Stimulated activated naive CD4-positive, alpha-beta T cell treated with Interleukin-2 at 50 U/mL for 16 hours (primary cell): ENCODE data around the gene LAMC3.

Experiments
- DNase-seq: peaks from one replicate; lab custom pipeline; 2025; lab: John Stamatoyannopoulos, UW

LAMC3 gene

DNA sequence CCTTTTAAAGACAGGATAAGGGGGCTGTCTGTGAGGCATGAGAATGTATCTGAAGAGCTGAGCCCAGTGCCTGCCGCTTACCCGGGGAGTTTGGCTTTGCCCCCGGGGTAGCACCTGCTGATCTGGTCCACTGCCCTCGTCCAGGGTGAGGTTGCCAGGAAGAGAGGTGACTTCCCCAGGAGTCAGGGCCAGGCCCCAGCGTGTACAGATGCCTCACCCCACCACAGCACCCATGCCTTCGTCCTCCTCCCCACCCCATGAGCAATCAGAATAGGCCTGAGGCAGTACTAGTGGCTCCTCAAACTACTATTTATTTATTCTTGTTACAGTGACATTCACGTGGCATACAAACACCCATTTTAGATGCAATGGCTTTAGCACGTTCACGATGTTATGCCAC, 71.6 kb downstream of the LAMC3 start:
- no peak for DNase-seq

DNA sequence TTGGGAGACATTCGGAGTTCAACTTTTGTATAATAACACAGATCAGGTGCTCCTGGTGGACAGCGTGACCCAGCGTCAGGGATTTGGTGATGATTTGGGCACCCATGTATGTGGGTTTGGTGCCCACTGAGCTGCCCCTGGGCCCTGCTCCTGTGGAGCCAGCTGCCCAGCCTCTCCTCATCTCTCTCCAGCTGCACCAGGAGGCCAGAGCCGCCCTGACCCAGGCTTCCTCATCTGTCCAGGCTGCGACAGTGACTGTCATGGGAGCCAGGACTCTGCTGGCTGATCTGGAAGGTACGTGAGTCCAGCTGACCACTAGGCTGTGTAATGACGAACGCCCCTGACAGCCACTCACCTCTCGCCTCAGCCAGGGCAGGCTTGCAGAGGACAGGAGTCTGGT, 72.9 kb downstream of the LAMC3 start:
- DNase-seq, result no peak

DNA sequence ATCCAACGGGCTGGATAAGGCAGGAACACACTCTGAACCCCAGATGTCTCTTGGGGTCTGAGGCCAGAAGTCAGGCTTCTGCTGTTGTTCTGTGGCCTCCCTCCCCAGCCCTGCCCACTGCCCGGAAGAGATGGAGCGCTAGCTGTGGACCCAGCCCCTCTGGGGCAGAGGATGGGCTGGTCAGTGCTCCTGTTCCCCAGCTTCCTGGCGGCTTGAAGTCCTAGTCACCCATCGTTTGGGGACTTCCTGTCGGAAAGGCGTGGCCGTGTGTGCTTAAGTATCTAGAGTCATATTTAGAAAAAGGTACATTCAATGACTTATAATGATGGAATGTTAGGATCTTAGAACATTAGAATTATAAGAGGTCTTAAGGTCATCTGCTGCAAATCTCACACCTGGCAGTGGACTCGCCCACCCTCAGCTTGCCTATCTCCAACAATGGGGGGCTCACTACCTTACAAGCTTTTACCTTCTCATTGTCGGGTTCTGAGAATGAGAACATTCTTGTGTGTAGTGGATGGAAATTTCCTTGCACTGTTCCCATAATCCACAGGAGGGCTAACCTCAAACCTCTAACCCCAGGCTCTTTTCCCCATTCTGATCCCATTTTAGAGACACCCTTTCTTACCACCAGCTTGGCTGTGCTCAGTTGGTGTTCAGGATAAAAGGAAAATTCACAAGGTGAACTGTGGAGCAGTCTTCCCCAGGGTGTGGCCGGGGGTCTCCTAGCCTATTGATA, 74.0 kb downstream of the LAMC3 start:
- DNase-seq, result no peak

DNA sequence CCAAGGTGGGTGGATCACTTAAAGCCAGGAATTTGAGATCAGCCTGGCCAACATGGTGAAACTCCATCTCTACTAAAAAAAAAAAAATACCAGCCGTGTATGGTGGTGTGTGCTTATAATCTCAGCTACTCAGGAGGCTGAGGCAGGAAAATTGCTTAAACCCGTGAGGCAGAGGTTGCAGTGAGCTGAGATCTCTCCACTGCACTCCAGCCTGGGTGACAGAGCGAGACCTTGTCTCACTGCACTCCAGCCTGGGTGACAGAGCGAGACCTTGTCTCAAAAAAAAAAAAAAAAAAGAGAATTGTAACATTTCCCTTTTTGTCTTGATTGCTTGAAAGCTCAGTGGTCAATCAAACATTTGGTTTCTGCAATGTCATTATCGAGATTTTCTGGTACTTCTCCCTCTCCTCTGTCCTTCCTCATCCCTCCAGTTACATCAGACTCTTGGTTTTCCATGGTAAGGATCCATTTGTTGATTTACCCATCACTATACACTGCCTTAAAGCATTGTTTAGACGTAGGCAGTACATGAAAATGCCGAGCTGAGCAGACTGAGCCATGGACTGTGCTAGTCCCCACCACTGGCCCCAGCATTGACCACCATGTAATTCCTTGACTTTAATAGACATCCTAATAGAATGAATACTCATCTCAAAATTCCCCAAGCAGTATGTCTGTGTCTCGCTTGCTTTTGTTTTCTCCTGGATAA, 75.8 kb downstream of the LAMC3 start:
- DNase-seq, result no peak

DNA sequence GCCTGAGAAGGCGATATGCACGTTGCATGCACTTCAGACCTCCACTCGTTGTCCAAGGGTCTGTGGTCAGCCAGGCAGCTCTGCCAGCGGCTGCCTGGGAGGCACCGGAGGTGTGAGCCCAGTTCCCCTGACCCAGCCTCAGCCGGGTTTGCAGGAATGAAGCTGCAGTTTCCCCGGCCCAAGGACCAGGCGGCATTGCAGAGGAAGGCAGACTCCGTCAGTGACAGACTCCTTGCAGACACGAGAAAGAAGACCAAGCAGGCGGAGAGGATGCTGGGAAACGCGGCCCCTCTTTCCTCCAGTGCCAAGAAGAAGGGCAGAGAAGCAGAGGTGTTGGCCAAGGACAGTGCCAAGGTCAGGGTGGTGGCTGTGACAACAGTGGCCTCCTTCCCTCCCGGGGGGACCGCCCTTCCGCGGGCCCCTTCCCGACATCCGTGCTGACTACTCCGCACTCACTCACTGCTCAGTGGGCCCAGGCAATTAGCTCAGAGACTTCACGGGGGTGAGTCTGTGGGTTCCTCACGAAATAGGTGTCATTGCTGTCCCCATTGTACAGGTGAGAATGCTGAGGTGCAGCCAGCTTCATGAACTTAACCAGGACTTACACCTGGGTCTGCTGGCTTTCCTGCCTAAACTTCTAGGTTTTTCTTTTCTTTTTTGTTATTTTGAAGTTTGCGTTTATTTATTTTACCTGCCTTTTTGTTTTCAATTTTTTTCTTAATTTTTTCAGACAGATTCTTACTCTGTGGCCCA, 76.6 kb downstream of the LAMC3 start:
- no peak for DNase-seq

DNA sequence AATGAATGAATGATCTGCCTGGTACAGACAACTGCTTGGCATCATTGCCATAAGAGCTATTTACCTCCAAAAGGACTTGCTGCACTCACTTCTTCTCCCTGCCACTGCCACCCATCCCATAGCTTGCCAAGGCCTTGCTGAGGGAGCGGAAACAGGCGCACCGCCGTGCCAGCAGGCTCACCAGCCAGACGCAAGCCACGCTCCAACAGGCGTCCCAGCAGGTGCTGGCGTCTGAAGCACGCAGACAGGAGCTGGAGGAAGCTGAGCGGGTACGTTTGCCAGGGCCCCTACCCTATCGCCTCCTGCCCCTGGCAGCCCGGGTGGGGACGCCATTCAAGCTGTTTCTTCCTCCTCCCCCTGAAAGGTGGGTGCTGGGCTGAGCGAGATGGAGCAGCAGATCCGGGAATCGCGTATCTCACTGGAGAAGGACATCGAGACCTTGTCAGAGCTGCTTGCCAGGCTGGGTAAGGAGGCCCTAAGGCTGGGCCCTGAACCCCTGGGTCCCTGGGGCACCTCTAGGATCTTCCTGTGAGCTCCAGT, 78.5 kb downstream of the LAMC3 start:
- no peak for DNase-seq

DNA sequence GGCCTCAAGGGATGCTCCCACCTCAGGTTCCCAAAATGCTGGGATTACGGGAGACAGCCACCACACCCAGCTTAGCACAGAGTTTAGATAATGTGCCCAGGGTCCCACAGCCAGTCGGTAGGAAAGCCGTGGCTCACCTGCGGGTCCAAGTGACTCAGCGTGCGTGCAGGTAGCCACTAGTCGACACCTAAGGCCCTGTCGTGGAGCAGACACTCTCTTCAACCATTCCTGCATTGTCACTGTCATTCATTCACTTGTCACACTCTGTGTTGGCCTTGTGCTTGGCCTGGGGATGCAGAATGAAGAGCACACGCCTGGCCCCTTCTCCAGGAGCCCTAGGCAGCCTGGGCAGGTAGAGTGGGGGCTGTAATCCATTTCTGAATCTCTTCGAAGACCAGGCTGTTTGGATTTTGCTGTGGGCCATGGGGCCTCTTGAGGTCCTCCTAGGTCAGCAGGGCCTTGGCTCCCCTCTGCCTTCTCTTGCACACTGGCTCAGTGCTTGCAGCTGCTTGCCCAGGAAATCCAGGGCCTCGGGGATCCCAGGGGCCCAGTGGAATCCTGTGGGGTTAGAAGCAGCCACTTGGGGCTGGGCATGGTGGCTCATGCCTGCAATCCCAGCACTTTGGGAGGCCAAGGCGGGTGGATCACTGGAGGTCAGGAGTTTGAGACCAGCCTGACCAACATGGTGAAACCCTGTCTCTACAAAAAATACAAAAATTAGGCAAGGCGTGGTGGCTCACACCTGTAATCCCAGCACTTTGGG, 81.2 kb downstream of the LAMC3 start:
- no peak for DNase-seq

DNA sequence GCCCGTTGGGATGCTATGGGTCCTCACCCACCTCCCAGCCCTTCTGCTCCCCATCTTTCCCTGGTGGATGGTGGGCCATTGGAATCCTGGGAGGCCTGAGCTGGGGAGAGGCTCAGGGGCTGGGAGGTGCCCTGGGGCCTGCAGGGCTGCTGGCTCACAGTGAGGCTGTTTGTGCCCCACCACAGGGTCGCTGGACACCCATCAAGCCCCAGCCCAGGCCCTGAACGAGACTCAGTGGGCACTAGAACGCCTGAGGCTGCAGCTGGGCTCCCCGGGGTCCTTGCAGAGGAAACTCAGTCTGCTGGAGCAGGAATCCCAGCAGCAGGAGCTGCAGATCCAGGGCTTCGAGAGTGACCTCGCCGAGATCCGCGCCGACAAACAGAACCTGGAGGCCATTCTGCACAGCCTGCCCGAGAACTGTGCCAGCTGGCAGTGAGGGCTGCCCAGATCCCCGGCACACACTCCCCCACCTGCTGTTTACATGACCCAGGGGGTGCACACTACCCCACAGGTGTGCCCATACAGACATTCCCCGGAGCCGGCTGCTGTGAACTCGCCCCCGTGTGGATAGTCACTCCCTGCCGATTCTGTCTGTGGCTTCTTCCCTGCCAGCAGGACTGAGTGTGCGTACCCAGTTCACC, 82.5 kb downstream of the LAMC3 start:
- DNase-seq, result no peak

DNA sequence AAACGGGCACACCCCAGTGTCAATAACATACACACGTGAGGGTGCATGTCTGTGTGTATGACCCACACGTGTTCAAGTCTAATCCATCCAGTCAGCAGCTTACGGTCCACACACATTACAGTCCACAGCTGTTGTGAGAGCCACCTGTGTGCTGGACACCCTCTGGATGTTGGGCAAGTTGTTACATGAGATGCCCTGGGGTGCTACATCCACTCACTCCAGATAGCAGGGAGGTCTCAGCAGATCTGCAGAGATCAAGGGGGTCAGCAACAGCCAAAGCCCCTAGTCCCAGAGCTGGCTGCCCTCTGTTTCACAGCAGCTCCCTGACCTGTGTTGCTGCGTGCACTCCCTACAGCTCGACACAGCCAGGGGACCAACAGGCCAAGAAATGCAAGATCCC, 83.1 kb downstream of the LAMC3 start:
- no peak for DNase-seq

DNA sequence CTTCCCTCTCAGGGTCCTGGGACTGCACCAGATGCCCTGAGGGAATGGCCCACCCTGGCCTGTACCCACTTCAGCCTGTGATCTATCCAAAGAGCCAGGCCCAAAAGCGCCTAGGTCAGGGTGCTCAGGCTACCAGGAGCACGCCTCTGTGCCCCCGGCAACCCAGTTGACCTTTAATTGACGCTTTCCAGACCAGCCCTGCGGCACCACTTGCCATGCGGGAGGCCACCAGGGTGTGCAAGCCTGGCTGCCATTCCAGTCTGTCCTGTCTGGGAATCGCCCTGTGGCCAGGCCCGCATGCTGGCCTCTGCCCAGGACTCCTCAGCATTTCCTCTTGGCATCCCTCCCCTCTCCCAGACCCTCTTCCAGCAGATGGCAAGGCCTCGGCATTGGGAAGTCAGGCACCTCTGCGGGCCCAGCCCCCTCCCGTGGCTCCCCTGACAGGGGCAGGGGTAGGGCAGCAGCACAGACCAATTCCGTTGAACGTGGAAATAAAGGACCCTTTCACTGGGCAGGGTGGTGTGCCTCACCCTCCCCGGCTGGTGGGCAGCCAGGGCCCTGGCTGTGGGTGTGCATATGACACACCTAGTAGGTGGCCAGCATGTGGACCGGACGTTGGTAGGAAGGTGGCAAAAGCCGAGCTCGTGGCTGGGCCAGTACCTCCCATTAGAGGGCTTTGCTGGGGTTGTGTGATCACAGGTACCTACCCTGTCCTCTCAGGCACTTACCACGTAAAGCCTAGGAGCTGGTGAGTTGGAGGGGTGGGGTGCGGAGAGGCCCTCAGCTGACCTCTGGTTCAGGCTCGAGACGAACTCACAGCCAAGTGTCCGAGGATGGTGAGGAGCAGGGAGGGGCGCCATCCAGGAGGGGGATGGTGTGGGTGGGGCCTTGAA, 83.8 kb downstream of the LAMC3 start:
- DNase-seq, result no peak

DNA sequence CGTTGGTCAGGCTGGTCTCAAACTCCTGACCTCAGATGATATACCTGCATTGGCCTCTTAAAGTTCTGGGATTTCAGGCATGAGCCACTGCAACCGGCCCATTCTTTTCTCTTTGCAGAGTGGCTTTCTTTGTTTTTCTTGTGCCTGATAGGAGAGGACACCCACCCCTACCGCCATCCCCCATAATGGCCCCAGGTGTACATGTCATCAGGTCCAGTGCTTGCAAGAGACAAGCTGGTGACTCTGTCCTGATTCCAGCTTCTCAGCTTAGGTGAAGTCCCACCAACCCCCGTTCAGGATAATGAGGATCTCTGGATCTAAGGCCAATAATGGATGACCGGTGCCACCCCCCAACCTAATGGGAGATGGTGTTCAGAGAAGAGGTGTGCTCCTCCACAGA, 85.0 kb downstream of the LAMC3 start:
- no peak for DNase-seq

DNA sequence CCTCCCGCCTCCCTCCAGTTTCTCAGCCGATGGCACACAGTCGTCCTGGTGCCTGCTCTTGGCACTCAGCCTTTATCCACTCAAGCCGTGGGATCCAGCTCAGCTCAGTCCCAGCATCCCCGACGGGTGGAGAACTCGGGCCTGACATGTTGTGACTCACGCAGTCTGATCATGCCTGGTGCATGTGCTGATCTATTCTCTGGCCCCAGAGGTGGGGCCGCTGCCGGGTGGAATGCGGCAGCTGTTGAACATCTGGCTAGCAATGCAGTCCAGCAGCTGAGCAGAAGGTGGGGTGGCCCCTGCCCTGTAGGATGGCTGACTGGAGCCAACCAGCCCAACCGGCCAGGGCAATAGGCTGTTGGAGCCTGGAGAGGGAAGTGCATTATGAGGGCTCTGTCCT, 85.6 kb downstream of the LAMC3 start:
- no peak for DNase-seq

DNA sequence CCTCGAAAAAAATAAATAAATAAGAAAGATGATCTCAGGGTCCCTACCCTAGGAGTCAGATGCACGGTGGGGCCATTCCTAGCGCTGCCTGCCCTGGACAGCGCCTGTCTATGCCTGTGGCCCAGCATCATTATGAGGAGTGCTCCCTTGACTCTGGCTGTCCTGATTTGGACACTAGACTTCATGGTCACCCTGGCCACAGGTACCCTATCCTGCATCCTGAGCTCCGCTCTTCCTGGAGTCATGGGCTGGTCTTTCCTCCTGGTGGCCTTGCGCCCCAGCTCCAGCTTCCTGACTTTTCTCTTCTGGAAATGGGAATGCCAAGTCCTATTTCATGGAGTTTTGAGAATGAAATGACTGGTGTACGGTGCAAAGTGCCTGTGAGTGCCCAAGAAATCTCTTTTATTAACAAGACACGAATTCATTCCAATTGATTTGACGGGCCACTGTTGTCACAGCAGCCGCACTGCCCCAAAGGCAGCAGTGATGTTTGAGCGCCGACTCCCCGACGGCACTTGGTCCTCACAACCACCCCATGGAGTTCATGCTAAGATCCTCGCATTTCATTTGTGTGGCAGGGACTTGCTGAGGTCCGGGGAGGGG, 86.8 kb downstream of the LAMC3 start:
- no peak for DNase-seq

DNA sequence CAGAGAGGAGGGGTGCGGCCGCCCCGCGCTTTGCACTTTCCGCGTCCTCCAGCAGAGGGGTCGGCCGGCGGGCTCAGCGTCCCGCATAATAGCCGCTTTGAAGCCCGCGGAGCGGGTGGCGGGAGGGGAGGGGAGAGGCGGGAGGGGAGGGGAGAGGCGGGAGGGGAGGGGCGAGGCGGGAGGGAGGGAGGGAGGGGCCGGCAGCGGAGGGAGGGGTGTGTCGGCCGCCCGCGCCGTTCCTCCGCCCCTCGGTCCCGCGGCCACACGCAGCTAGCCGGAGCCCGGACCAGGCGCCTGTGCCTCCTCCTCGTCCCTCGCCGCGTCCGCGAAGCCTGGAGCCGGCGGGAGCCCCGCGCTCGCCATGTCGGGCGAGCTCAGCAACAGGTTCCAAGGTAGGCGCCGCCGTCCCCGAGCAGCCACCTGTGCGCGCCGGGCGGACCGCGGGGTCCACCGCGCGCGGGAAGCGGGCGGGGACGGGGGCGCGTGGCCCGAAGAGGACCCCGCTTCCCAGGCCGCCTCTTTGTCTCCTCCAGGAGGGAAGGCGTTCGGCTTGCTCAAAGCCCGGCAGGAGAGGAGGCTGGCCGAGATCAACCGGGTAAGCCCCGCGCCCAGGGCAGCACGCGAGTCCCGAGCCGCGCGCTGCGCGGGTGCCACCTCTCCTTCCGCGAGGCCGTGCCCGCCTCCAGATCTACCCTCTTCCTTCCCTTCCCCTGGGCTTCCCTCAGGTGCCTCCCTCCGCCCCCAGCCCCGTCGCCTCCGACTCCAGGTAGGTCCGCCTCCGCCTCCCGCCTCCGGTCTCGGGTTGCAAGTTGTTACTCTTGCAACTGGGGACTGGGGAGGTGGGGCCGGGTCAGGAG, 87.5 kb downstream of the LAMC3 start, which contains the start of gene AIF1L:
AIF1L (plus strand) TSS at position 263 of the 857 bp plus-strand sequence; CDS start at position 362, 99 bp downstream.
- no peak for DNase-seq

DNA sequence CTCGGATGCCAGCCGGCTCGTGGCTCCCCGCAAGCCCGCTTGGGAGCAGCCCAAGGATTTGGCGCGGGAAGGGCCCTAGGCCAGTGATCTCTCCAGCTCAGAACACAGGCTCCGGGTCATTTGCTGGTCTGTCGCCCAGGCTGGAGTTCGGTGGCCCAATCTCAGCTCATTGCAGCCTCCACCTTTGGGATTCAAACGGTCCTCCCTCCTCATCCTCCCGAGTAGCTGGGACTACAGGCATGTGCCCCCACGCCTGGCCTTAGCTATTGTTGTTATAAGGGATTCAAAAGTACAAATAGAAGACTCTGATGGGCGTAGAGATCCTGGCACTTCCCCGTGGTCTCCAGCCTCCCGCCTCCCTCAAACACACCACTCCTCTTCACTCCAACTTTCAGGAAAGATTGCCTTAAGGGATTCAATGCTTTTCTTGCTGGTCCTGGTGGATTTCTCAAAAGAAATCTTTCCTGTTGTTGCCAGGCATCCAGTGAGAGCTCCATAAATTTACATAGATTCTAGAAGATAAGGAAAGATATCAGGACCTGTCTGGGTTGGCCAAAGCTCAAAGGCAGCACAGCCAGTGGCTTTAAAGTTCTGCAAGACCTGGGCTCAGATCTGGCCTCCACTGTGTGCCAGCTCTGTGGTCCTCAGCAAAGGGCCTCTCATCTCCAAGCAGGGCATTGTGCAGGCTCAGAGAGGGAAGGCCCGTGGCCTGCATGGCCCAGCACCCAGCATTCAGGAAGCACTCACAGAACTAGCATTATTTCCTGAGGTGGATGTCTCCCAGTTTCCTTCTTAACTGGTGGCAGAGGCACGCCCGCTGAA, 88.4 kb downstream of the LAMC3 start:
- DNase-seq, result no peak

DNA sequence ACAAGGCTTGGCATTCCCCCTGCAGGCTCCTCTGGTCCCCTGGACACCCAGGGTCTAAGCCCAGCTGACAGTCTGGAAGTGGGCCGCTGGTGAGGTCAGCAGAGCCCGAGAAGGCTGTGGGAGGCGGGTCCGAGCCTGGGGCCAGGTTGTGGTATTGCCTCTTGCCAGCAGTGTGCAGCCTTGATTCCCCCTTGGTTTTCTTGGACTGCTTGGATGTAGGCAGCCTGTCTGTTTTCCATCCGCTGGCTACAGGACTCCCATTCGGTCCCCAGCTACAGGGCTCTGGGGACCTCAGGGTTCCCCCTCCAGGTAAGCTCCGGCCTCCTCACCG, 88.9 kb downstream of the LAMC3 start:
- no peak for DNase-seq

DNA sequence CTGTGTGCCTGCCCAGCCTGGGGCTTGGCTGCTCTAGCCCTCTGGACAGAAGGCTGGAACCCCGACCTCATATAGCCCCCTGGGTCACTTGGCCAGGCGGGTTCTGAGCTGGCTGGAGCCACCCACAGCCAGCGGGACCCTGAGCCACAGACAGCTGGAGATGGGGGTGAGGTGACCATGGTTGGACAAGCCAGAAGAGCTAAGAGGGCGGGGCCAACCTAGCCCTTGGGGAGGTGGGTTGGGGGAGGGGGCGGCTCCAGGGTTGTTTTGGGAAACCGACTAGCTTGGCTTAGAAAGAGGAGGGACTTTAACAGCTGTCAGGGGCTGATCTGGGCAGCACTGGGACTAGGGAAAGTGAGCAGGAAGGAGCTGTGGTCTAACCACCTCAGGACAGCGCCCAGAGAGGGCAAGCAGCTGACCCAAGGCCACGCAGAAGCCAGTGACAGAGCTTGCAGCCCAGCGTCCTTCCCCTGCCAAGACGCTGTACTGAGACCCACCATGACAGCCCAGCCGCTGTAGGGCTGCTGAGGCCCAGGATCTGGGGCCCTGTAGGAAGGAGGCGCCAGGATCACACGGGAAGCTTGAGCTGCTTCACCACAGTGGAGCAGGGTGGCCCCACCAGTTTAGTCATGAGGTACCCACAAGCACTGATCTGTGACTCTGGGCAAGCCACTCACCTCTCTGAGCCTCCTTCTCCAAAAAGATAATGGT, 89.6 kb downstream of the LAMC3 start:
- DNase-seq, result no peak
